ENCODE results near the gene CMIP.

DNA sequence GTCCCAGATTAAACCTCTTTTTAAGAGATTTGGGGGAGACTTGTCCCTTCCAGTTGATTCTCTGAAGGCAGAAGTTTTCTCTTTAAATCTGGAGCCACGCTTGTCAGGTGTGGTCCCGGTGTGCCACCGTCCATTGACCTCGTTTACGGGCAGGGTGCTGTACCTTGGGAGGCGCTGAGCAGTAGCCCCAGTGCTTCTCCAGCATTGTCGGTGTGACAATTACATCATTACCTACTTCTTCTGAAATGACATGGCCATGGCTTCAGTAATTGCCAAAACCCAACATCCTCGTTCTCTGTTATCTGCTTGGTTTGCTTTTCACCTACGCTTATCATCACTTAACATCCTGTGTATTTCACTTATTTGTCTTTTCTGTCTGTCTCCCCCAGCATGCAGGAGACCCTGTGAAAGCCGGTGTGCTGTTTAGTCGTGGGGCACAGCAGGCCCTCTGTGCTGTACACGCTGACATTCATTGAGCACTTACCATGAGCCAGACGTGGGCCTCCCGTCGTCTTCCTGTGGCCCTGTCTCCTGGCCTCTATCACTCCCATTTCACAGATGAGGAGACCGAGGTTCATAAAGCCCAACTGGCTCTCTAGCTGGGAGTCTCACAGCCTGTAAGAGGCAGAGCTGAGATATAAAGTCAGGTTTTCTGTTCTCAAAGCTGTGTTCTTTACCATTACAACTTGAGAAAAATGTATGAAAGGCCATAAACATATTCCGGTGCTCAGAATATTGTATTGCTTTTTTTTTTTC, 143.9 kb downstream of the CMIP start:
- TF ChIP-seq SP1 (IDR thresholded peaks at IDR 0.05; ENCODE audit: low read depth, low read length) (no peak), POLR2A (IDR thresholded peaks at IDR 0.05; ENCODE audit: low read depth, low read length) (no peak), ESRRA (IDR thresholded peaks at IDR 0.05; ENCODE audit: low read length) (no peak), ASH2L (IDR thresholded peaks at IDR 0.05; ENCODE audit: borderline replicate concordance, low read depth) (no peak), EZH2 (IDR thresholded peaks at IDR 0.05; ENCODE audit: borderline replicate concordance, control insufficient read depth, low read depth, low read length) (no peak)
- TF ChIP-seq, protein P1, sequence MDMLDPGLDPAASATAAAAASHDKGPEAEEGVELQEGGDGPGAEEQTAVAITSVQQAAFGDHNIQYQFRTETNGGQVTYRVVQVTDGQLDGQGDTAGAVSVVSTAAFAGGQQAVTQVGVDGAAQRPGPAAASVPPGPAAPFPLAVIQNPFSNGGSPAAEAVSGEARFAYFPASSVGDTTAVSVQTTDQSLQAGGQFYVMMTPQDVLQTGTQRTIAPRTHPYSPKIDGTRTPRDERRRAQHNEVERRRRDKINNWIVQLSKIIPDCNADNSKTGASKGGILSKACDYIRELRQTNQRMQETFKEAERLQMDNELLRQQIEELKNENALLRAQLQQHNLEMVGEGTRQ (IDR thresholded peaks at IDR 0.05; ENCODE audit: borderline replicate concordance, low read depth, low read length), result no peak
- TF ChIP-seq, protein P2, sequence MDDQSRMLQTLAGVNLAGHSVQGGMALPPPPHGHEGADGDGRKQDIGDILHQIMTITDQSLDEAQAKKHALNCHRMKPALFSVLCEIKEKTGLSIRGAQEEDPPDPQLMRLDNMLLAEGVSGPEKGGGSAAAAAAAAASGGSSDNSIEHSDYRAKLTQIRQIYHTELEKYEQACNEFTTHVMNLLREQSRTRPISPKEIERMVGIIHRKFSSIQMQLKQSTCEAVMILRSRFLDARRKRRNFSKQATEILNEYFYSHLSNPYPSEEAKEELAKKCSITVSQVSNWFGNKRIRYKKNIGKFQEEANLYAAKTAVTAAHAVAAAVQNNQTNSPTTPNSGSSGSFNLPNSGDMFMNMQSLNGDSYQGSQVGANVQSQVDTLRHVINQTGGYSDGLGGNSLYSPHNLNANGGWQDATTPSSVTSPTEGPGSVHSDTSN (IDR thresholded peaks at IDR 0.05; ENCODE audit: insufficient replicate concordance, low read depth, low read length), result no peak

Data from GM12878 (cell line).